DOHH2 (cell line): ENCODE measurements around the gene CMTM4.

Source experiments
- EZH2phosphoT487 ChIP-seq: fragments of 200-600 bp; sonication (generic); IDR thresholded peaks from 2 replicates; pipeline ENCODE4 v1.6.1; 2017; ENCODE audit warnings: borderline replicate concordance, mild to moderate bottlenecking, antibody characterized with exemption, low read length, moderate library complexity, mixed read lengths
- TF ChIP-seq, protein P1 (sequence below): fragments of 200-600 bp; sonication (generic); IDR thresholded peaks from one replicate; pipeline ENCODE4 v1.5.1; 2014; ENCODE audit warnings: antibody characterized with exemption, mild to moderate bottlenecking, low read depth, low read length; ENCODE audit not compliant: poor library complexity, severe bottlenecking

DNA sequence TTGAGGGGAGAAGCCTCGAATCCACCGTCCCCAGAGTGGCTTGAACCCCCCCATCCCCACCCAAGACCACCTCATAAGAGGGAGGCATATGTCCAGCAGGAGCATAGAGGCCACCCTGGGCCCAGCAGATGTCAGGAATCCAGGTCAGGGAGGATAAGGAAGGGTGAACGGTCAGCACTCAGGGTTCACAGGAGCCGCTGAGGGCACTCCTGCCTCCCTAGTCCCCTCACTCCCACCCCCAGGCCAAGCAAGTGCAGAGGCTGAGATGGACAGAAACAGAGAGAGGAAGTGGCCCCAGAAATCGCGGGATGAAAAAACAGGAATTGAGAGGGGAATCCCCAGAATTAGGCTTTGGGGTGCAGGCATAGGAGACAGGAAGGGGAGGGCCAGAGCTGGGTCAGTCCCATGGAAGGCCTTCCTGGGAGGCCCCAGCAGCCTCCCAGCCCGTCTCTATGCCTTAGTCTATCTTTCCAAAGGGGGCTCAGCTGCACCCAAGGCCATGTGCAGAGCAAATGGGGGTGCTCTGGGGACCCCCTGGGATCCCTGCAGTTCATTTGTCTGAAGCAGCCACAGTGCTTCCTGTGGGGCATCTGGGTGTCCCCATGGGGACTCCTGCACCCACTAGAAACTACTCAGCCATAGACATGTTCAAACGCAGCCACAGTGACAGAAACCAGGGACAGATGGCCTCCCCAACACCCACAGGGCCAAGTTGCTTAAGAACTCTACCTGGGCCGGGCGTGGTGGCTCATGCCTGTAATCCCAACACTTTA lies 90.4 kb downstream of the CMTM4 start:
- TF ChIP-seq, protein P1, sequence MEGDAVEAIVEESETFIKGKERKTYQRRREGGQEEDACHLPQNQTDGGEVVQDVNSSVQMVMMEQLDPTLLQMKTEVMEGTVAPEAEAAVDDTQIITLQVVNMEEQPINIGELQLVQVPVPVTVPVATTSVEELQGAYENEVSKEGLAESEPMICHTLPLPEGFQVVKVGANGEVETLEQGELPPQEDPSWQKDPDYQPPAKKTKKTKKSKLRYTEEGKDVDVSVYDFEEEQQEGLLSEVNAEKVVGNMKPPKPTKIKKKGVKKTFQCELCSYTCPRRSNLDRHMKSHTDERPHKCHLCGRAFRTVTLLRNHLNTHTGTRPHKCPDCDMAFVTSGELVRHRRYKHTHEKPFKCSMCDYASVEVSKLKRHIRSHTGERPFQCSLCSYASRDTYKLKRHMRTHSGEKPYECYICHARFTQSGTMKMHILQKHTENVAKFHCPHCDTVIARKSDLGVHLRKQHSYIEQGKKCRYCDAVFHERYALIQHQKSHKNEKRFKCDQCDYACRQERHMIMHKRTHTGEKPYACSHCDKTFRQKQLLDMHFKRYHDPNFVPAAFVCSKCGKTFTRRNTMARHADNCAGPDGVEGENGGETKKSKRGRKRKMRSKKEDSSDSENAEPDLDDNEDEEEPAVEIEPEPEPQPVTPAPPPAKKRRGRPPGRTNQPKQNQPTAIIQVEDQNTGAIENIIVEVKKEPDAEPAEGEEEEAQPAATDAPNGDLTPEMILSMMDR = no peak
- TF ChIP-seq EZH2phosphoT487 = no peak
